ENCODE measurements around the gene ZBTB7A. TPM values are rescaled to one million over a fixed set of nuclear protein-coding genes. Genes with fewer than 3 reads are reported as not detected.

Gene ZBTB7A
- total RNA-seq, 4 donors from 2014 or later: 71.9 to 137 (median 114) TPM

- H3K4me3 ChIP-seq: no peak overlapping the region
- WGBS: 75% methylated on average over 17 of the region's 17 CpGs
- intact Hi-C loops (cut with DNase I): loop anchor here (5.0 kb wide), 1 partner anchor 38 kb away; no protein-coding TSS in a partner anchor
- H3K4me1 ChIP-seq: peaks cover 26 to 73% (median 50%) of the 10 kb centered on the region in 4 donors
- no peak for DNase-seq (ENCODE audit: extremely low spot score)
- peak overlapping the region; percentile 27 to 78 (median 50) for H3K27ac ChIP-seq (replicated peaks in 1 of 4)
- no peak for TF ChIP-seq POLR2AphosphoS5 (IDR thresholded peaks at IDR 0.05)
- no peaks in the 10 kb centered on the region for H3K9me3 ChIP-seq
- peaks cover 0 to 31% (median 23%) of the 10 kb centered on the region in 4 donors for H3K36me3 ChIP-seq
- H3K27me3 ChIP-seq: no peaks in the 10 kb centered on the region
These were observed 47.1 kb downstream of the ZBTB7A start for GRCh38 chr19:4019578-4019977.

GRCh38 chr19:4018775-4019504 lies 47.8 kb downstream of the ZBTB7A start:
- WGBS: 91% methylated on average over 18 of the region's 19 CpGs
- no peaks in the 10 kb centered on the region for H3K9me3 ChIP-seq
- H3K4me1 ChIP-seq: peaks cover 32 to 76% (median 56%) of the 10 kb centered on the region in 4 donors
- no peak for DNase-seq (ENCODE audit: extremely low spot score)
- intact Hi-C loops (cut with DNase I): loop anchor here (5.0 kb wide), 1 partner anchor 38 kb away; no protein-coding TSS in a partner anchor
- H3K27me3 ChIP-seq: no peaks in the 10 kb centered on the region
- H3K4me3 ChIP-seq: no peak overlapping the region
- H3K27ac ChIP-seq (replicated peaks in 1 of 4): peak overlapping the region; percentile 27 to 78 (median 50)
- H3K36me3 ChIP-seq: peaks cover 2 to 32% (median 23%) of the 10 kb centered on the region in 4 donors
- no peak for TF ChIP-seq EP300 (IDR thresholded peaks at IDR 0.05)
- no peak for TF ChIP-seq POLR2A (IDR thresholded peaks at IDR 0.05; ENCODE audit: low read depth)
- no peak for TF ChIP-seq POLR2AphosphoS5 (IDR thresholded peaks at IDR 0.05)
- TF ChIP-seq CTCF (IDR thresholded peaks at IDR 0.05): no peak

GRCh38 chr19:4018140-4018613 lies 48.5 kb downstream of the ZBTB7A start:
- peaks cover 10 to 40% (median 24%) of the 10 kb centered on the region in 4 donors for H3K36me3 ChIP-seq
- no peak for DNase-seq (ENCODE audit: extremely low spot score)
- no peaks in the 10 kb centered on the region for H3K9me3 ChIP-seq
- no peak overlapping the region for H3K4me3 ChIP-seq
- peak overlapping the region in 2 of 4 donors; percentile 47 to 78 for H3K27ac ChIP-seq (replicated peaks in 1 of 4)
- peaks cover 38 to 77% (median 64%) of the 10 kb centered on the region in 4 donors for H3K4me1 ChIP-seq
- TF ChIP-seq POLR2AphosphoS5 (IDR thresholded peaks at IDR 0.05) (no peak), EP300 (IDR thresholded peaks at IDR 0.05) (no peak), CTCF (IDR thresholded peaks at IDR 0.05) (no peak), POLR2A (IDR thresholded peaks at IDR 0.05; ENCODE audit: low read depth) (no peak)
- intact Hi-C loops (cut with DNase I): loop anchor here (5.0 kb wide), 1 partner anchor 39 kb away; no protein-coding TSS in a partner anchor
- WGBS: 84% methylated on average over 22 of the region's 22 CpGs
- H3K27me3 ChIP-seq: no peaks in the 10 kb centered on the region

GRCh38 chr19:4016903-4017638 lies 49.6 kb downstream of the ZBTB7A start:
- H3K4me3 ChIP-seq: no peak overlapping the region
- intact Hi-C loops (cut with DNase I): loop anchor here (5.0 kb wide), 1 partner anchor 40 kb away; no protein-coding TSS in a partner anchor
- no peaks in the 10 kb centered on the region for H3K9me3 ChIP-seq
- DNase-seq (ENCODE audit: extremely low spot score): no peak
- no peaks in the 10 kb centered on the region for H3K27me3 ChIP-seq
- peaks cover 45 to 88% (median 75%) of the 10 kb centered on the region in 4 donors for H3K4me1 ChIP-seq
- H3K27ac ChIP-seq (replicated peaks in 1 of 4): peak overlapping the region; percentile 72 to 84 (median 74)
- no peak for TF ChIP-seq EP300 (IDR thresholded peaks at IDR 0.05)
- no peak for TF ChIP-seq POLR2AphosphoS5 (IDR thresholded peaks at IDR 0.05)
- no peak for TF ChIP-seq CTCF (IDR thresholded peaks at IDR 0.05)
- TF ChIP-seq POLR2A (IDR thresholded peaks at IDR 0.05; ENCODE audit: low read depth): no peak
- 91% methylated on average over 9 of the region's 15 CpGs for WGBS
- H3K36me3 ChIP-seq: peaks cover 14 to 44% (median 29%) of the 10 kb centered on the region in 4 donors

GRCh38 chr19:4016486-4016885 lies 50.2 kb downstream of the ZBTB7A start:
- Histone ChIP-seq H3K4me3 (no peak overlapping the region), H3K9me3 (no peaks in the 10 kb centered on the region), H3K27me3 (no peaks in the 10 kb centered on the region), H3K4me1 (peaks cover 46 to 92% (median 79%) of the 10 kb centered on the region in 4 donors), H3K27ac (replicated peaks in 1 of 4) (peak overlapping the region; percentile 72 to 84 (median 74)), H3K36me3 (peaks cover 14 to 44% (median 29%) of the 10 kb centered on the region in 4 donors)
- TF ChIP-seq CTCF (IDR thresholded peaks at IDR 0.05) (no peak), POLR2AphosphoS5 (IDR thresholded peaks at IDR 0.05) (no peak), EP300 (IDR thresholded peaks at IDR 0.05) (no peak), POLR2A (IDR thresholded peaks at IDR 0.05; ENCODE audit: low read depth) (no peak)
- DNase-seq (ENCODE audit: extremely low spot score): no peak
- intact Hi-C loops (cut with DNase I): loop anchor here (5.0 kb wide), 1 partner anchor 41 kb away; no protein-coding TSS in a partner anchor
- 65% methylated on average over 8 of the region's 12 CpGs for WGBS

Measured in esophagus muscularis mucosa (tissue), 4 donors.